ENCODE results near the gene CEP41.
A peak's percentile ranks its signal among the peaks of the same experiment; 100 is the strongest.

GRCh38 chr7:130409067-130409711 is 31.6 kb downstream of the CEP41 start:
- no peak for TF ChIP-seq GATA2 (IDR thresholded peaks at IDR 0.05; ENCODE audit: low read depth, low read length)
- peak; percentile 69 for TF ChIP-seq GATA3 (IDR thresholded peaks at IDR 0.05; ENCODE audit: low read depth, low read length)
